ENCODE data around the gene ZNF275. TPM values are rescaled to one million over a fixed set of nuclear protein-coding genes. Genes with fewer than 3 reads are reported as not detected.
A peak's percentile ranks its signal among the peaks of the same experiment; 100 is the strongest.
"Not testable (repeated sequence)": the region's sequence is repeated elsewhere in the genome, so short reads cannot be mapped to it uniquely, and the experiment has no call there.

Gene ZNF275, protein sequence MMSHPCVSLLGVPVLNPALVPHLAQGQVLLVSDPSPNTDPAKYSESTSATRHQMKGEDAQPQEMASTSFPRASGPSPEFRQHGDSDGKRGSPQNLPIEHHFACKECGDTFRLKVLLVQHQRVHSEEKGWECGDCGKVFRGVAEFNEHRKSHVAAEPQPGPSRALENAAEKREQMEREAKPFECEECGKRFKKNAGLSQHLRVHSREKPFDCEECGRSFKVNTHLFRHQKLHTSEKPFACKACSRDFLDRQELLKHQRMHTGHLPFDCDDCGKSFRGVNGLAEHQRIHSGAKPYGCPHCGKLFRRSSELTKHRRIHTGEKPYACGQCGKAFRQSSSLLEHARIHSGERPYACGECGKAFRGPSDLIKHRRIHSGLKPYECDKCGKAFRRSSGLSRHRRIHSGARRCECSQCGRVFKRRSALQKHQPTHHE
- total RNA-seq = 8.0 TPM

DNA sequence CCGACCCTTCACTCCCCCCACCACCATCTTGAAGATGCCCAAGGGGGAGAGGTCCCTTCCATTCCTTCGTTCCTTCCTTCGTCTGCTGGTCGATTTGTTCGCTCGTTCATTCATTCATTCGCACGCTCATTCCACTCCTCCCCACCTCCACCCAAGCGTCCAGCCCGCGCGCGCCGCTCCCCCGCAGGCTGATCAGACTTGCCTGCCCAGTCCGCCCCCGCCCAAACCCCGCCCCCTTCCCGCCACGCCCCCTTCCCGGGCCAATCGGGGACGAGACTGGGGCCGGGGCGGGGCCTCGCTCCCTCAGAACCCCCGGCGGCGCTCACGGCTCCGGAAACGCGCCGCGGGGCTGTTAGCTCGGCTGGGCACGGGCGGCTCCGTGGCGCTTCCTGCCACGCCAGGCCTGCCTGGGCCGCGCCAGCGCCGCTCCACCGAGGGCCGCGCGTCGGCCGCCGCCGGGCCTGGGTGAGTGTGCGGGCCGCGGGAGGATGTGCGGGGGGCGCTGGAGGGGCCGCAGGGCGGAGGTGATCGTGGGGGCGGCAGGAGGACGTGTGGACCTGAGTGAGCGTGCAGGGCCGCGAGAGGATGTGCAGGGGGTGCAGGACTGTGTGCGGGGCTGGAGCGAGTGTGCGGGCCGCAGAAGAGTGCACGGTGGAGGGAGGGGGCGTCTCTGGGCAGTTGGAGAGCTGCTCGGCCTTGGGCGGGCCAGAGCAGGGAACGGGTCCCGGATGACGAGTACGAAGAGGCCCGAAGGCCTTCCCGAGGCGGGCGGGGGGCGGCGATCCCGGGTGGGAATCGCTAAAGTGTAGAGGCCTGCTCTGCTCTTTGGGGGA lies at the start of gene ZNF275:
Gene ZNF275 (plus strand): TSS at position 333 of the 833 bp plus-strand sequence. CDS start 2,527 bp downstream, outside the sequence.
- DNase-seq = peak; percentile 21

DNA sequence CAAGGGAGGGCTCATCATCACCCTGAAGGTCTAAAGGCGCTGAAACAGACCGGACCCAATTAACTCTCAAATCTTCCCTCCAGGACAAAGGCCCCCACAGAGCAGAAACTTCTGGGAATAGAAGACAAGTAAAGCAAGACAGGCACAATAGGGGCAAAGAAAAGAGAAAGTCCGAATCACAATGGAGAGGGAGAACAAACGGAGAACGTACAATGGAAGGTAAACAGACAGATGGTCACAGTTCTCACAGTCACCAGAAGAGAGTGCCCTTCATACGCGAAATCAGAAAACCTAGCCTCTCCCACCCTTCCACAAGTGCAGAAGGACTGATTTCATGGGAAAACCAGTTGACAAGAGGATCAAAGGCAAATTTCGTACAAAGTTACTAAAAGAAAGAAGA lies 48.3 kb upstream of the ZNF275 start:
- not testable (repeated sequence) for DNase-seq

DNA sequence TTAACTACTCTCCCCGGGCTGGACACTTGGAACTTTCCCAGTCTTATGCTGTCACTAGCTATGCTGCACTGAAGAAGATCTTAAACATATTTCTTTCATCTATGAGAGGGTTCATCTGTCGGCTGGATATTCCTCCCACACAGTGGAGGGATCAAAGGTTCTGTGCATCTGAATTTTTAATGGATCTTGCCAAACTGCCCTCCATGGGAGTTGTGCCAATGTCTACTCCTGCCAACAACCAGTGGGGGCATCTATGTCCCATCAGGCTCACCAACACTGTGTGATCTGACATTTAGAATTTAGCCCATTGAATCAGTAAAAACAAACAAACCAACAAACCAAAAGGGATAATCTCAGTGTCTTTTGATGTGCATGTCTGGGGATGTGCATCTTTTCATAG lies 45.1 kb upstream of the ZNF275 start:
- not testable (repeated sequence) for DNase-seq

DNA sequence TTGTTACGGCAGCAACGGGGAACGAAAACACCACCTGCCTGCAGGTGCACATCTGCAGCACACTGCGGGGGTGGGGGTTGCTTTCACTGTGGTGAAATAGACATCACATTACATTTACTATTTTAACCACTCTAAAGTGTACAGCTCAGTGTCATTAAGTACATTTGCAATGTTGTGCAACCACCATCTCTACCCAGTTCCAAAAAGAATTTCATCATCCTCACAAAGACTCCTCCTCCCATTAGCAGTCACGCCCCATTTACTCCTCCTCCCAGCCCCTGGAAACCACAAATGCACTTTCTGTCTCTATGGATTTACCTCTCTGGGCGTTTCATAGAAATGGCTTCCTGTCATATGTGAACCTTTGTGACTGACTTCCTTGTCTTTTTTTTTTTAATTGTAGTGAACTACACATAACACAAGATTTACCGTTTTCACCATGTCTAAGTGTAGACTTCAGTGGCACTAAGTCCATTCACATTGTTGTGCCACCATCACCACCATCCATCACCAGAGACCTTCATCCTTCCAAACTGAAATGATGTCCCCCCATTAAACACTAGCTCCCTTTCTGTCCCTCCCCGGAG lies 40.4 kb upstream of the ZNF275 start:
- DNase-seq = not testable (repeated sequence)

DNA sequence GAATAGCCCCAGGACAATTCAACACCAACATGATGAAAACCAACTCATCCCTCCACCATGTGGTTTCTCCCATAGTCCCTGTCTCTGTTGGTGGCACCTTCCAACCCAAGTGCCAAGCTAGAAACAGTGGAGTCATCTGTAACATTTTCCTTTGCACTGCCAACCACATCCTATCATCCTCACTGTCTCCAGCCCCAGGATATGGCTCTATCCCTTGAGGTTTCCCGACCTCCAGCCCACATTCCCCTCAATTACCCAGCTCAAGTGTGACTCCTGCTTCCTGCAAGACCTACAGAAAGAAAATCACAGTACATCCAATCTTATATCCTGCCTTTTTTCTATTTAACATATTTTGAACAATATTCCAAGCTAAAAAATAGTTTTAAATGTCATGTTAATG lies 36.6 kb upstream of the ZNF275 start:
- DNase-seq = no peak

DNA sequence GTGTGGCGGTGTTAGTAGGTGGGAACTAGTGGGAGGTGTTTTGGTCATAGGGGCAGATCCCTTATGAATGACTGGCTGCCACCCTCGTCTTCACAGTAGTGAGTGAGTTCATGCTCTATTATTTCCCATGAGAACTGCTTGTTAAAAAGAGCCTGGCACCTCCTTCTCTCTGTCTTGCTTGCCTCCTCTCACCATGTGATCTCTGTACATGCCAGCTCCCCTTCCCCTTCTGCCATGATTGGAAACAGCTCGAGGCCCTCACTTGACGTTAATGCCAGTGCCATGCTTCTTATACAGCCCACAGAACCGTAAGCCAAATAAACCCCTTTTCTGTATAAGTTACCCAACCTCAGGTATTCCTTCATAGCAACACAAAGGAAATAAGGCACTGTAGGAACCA lies 34.1 kb upstream of the ZNF275 start:
- DNase-seq = no peak

DNA sequence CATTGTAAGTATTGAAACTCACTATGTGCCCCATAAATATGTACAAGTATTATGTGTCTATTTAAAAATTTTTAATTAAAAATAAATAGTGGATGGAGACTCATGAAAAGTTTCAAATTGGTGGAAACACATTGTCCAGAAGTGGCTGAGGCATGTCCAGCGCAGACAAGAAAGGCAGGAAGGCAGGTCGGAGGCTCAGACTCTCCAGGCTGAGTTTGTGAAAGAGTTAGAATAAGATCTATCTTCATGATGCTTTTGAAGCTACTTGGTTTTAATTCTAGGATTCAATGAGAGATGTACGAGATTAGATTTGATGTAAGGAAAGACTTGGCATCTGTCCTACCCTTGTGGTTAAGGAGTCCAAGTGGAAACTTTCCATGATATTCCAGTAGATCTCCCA lies 32.2 kb upstream of the ZNF275 start:
- no peak for DNase-seq

DNA sequence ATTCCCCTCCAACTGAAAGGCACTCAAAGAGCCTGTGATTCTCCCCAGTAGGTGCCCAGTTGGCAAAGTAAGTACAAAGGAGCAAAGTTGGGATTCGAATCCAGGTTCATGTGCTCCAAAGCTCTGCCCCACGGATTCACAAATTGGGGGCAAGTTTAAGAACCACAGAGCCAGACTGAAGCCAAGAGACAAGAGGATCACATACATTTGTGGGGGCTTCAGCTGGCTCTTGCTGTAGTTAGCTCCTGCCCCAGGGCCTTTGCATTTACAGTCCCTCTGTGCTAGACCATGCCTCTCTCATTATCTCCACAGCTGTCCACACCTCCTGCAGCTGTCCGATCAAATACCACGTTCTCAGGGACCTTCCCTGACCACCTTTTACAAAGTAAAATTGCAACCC lies 31.2 kb upstream of the ZNF275 start:
- DNase-seq = no peak

DNA sequence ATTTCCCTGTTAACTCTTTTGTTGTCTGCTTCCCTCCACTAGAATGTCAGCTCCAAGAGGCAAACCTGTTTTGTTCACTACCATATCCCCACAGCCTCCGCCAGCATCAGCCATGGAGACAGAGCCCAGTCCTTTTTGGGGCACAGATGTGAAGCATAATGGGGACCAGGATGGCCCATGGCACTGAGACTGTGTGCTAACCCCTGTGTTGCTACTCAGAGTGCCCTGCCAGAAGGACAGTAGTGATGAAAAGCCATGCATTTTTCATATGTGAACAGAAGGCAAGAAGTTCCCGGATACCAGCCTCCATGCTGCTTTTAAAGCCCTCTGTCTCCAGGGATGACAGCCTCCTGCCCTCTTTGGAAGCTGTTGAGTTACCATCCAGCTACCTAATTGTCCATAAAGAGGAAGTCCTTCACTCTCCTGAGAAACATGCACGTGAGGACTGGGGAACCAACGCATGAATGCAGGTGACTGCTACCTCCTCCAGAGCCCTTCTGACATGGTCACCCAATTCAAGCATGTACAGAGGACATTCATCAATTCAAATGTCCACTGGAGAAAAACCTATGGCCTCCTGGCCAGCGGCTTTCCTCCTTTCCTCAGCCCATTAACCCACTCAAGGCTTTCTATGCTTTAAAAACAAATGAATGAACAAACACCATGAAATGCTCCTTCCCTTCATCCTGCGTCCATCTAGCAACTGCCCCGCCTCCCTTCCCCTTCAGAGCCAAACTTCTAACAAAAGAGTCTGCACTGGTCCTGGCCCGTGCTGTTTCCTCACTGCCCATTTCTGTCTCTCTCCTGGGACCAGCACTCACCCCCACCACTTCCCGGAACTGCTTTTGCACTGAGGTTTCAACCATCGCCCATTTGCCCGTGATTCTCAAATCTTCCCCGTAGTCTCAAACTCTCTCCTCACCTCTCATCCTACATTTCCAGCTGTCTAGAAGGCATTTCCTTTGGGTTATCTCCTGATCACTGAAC lies 30.4 kb upstream of the ZNF275 start:
- DNase-seq = no peak

DNA sequence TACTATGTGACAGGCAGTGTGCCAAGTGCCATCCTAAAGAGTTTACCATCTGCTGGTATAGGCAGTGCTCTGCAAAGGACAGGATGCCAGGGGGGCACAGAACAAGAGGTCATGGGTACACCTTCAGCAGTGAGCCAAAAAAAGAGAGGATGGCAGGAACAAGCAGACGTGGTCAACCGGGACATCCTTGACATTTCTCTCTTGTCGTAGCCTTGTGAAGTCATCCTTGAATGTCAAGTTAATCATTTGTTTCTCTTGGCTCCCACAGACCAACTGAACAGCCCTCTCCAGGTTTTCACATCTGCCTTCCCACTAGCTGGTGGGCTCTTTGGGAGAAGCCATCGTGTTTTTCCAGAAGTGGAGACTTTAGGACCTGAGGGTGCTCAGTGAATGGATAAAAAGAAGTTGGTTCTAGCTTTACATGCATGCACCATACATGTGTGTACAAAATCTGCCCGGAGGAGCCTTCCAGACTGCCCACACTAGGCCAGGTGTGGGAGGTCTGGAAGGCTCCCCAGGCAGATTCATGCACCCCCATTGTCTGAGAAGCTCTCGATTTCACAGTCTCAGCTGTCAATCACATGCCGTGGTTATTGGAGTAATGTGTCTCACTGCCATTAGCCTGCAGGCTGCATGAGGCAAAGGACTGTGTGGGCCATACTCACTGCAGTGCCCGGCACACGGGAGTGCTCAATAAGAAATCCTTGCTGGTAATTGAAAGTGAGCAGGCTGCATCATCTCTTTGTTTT lies 28.8 kb upstream of the ZNF275 start:
- no peak for DNase-seq

DNA sequence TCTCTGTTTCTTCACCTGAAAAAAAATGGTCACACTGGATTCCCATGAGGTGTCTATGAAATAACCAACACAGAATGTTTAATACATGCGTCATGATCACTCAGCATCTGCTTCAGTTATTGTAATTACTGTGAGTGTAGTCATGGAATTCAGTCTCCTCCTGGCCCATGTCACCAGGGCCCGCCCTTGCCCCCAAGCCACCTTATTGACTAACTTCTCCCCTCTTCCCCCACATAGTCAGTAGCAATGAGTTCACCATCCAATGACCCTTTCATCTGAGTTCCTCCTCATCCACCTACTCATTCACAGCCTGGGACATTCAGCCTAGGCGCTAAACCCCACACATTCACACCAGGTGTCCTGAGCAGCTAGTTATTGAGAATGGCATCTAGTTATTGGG lies 28.0 kb upstream of the ZNF275 start:
- no peak for DNase-seq

DNA sequence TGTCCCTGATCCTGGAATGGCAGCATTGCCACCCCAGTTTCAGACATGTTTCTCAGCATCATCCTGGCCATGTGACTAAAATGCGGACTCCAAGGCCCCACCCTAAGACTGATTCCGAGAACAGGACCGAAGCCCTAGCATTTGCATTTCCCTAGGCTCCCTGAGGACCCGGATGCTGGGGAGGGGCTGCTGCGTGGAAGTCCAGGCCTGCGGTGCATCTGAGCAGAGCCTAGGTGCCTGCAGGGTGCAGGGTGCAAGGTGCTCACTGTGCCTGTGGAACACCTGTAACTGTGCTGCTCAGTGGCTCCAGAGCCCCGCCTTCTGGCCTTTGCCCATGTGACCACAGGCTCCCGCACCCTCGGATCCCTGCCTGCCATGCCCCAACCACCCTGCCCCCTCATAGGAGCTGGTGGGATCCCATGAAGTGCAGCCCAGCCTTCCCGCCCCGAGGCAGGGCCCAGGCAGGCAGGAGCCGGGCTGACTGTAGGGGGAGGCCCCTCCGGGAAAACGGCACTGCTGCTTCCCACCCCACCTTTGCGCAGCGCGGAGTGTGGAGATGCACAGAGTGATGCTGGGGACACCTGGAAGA lies 27.3 kb upstream of the ZNF275 start:
- no peak for DNase-seq

DNA sequence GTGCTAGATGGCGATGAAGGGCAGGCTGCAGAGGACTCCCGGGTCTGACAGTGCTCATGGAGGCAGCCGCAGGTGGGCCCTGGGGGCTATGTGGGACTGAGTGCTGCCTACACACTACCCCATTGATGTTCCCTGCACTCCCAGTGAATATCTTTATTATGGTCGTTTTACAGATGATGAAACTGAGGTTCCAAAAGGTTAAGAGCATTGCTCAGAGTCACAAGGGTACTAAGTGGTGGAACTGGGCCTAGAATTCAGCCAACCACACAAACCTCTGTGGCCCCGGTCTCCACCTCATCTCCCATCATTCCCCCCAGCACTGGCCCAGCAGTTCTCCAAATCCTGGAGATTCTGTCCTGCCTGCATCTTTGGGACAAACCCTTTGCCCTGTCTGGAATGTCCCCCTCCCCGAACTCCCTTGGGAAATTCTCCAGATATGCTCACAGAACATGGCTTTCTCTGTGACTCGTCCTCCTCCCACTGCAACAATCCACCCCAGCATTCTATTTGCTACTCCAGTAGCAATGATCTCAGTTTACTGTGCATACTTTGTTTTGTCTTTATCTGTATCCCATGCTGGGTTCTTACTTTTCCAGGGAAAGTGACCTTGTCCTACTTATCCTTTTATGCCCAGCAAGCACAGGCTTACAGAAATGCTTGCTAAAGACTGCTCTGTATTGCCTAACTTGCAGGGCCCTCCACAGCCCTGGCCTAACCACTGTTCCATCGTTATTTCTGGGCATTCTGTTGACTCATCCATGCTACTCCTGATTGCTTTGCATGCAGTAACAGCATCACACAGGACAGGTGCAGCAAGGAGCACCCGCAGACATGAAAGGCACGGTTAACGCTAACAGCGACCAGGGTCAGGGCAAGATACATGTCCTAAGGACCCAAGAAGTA lies 26.4 kb upstream of the ZNF275 start:
- DNase-seq = no peak

DNA sequence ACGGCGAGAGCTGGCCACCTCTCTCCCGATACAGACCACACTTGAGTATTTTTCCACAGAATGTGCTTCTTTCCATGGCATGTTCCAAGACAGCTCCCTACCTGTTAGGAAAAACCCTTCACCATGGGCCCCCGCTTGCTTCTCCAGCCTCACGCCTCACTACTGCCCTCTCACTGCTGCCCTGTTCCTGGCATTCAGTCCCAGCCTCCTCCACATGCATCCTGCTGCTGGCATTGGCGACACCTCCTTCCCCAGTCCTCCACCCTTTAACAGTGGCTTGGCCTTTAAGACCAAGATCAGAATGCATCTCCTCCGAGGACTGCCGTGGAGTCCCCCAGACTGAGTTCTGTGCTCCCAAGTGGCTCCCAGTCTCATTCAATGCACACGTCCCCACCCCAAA lies 23.1 kb upstream of the ZNF275 start:
- no peak for DNase-seq

DNA sequence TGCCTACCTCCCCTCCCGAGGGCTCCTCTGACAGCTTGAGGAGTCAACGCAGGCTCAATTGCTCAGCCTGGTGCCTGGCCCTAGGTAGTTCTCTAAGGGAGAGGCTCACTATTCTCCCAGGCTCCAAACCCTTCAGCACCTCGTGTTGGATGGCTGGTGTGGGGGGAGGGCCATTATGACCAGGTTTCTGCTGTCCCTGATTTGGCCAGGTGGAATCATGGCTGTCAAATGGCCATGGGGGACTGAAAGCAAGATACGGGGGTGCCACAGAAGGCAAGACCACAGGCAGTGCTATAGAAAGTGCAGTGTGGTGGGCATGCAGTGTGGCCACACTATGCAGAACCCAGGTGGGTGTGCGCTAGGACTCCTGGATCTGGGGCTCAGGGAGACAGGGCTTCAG lies 21.9 kb upstream of the ZNF275 start:
- DNase-seq = no peak

DNA sequence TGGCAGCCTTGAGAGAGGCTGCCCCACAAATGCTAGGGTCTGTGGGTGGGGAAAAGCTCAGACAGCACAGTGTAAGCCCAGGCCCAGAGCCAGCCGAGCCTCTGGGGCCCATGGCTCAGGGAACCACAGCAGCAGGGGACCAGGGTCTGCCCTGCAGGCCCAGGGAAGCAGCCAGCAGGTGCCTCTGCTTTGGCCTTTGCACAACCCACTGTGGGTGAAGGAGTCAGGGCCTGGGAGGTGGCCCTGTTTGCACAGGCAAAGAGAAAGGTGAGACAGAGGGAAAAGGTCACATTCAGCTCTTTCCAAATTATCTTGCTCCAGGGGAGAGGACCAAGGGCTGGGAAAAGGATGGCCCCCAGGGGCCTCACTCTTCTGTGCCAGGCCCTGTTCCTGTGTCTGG lies 21.1 kb upstream of the ZNF275 start:
- DNase-seq = no peak

DNA sequence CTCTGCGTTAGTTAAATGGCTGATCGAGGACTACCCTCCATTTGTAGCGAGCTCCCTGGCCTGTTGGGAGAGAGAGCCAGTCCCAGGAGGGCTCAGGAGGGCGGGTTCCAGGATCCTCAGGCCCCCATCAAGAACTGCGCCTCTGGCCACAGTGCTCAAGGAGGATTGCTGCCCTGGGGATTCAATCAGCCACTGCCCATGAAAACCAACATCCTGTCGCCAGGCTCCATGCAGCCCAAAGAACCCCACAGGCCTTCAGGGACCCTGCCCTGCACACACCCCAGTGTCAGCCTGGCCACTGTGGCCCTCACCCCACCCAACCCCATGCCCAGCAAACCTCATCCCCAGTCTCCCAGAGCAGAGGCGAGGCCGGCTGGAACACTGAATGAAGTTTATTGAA lies 16.6 kb upstream of the ZNF275 start:
- no peak for DNase-seq

DNA sequence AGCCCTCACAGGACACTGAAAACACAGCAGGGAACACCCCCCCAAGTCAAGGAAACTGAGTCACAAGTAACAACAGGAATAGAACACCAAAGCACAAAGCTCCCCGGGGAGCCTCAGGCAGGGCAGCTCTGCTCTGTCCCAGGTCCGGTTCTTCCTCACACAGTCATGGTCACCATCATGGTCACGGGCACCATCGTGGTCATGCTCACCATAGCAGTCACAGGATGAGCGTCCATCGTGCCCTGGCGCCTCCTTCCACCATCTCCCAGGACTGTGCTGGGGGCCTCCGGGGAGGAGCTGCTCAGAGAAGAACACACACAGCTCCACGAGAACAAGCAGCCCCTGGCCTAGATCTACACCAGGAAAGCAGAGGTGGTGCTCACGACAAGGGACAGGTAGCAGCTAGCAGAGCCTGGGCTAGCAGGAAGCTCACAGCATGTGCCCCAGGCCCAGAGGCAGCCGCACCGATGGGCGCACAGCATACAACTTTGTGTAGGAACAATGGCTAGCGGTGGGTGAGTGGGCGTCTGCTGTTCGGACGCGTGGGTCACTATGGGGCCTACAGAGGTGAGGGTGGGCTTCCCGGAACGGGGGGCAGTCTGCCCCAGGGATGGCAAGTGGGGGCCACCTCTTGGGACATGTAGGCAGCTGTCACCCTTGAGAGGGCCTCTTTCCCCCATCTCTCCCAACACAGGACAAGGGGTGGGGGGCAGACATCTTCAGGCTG lies 15.8 kb upstream of the ZNF275 start:
- no peak for DNase-seq

DNA sequence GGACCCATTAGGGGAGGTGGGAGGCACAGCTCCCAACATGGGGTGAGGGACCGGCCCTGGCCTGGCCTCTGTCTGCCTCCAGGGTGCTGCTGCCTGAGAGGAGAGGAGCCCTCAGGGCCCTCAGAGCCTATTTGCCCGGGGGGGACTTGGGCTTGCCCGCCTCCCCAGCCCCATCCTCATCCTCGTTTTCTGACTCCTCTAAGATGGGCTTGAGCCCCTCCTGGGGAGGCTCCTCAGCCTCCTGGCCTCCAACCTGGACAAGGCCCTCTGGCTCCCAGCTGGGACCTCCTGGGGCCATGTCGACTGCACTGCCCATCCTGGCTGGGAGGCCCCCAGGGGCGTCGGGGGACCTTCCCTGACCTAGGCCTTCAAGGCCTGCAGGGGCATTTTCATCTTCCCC lies 15.1 kb upstream of the ZNF275 start:
- no peak for DNase-seq

All from skin of body (tissue), 2 donors.